DOHH2 (cell line): ENCODE data around the gene TCF20.

Source experiments
- EZH2phosphoT487 ChIP-seq: fragments of 200-600 bp; sonication (generic); IDR thresholded peaks from 2 replicates; pipeline ENCODE4 v1.6.1; 2017; ENCODE audit warnings: borderline replicate concordance, mild to moderate bottlenecking, antibody characterized with exemption, low read length, moderate library complexity, mixed read lengths
- TF ChIP-seq, protein P1 (sequence below): fragments of 200-600 bp; sonication (generic); IDR thresholded peaks from one replicate; pipeline ENCODE4 v1.5.1; 2014; ENCODE audit warnings: antibody characterized with exemption, mild to moderate bottlenecking, low read depth, low read length; ENCODE audit not compliant: poor library complexity, severe bottlenecking

DNA sequence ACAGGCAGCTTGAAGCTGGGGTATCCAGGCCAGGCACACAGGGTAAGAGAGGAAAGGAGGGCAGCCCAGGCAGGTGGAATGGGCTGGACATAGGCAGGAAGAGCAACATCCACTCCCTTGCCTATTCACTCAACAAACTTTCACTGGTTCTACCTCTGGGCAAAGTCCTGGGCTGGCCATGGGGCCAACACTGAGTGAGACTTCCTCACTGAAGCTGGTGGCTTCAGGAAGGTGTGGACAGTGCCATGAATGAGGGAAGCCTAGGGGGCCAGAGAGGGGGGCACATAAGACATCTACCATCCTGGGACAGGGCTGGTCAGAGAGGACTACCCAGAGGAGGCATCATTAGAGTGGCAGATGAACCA lies 44.9 kb upstream of the TCF20 start:
- TF ChIP-seq, protein P1, sequence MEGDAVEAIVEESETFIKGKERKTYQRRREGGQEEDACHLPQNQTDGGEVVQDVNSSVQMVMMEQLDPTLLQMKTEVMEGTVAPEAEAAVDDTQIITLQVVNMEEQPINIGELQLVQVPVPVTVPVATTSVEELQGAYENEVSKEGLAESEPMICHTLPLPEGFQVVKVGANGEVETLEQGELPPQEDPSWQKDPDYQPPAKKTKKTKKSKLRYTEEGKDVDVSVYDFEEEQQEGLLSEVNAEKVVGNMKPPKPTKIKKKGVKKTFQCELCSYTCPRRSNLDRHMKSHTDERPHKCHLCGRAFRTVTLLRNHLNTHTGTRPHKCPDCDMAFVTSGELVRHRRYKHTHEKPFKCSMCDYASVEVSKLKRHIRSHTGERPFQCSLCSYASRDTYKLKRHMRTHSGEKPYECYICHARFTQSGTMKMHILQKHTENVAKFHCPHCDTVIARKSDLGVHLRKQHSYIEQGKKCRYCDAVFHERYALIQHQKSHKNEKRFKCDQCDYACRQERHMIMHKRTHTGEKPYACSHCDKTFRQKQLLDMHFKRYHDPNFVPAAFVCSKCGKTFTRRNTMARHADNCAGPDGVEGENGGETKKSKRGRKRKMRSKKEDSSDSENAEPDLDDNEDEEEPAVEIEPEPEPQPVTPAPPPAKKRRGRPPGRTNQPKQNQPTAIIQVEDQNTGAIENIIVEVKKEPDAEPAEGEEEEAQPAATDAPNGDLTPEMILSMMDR, result no peak
- no peak for TF ChIP-seq EZH2phosphoT487
